ENCODE data around the gene C1D.
"Not testable (repeated sequence)": the region's sequence is repeated elsewhere in the genome, so short reads cannot be mapped to it uniquely, and the experiment has no call there.

The C1D gene

GRCh38 chr2:67997903-67998302, 64.9 kb downstream of the C1D start:
- DNase-seq, result no peak

DNA sequence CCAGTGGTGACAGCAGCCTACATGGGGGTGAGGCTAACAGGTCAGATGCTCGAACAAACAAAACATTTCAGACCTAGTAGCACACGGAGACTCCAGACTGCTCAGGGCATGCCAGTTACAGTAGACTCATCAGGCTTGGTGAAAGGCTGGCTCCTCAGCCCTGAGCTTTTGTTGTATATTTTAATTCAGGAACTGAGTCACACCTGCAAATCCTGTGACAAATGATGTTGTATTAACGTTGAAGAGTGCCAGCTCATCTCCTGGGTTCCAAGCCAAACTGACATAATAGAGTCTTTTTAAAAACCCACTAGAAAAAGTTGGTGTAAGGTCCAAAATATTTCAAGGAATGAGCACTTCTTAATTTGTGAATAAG, 65.3 kb downstream of the C1D start:
- DNase-seq, result no peak

DNA sequence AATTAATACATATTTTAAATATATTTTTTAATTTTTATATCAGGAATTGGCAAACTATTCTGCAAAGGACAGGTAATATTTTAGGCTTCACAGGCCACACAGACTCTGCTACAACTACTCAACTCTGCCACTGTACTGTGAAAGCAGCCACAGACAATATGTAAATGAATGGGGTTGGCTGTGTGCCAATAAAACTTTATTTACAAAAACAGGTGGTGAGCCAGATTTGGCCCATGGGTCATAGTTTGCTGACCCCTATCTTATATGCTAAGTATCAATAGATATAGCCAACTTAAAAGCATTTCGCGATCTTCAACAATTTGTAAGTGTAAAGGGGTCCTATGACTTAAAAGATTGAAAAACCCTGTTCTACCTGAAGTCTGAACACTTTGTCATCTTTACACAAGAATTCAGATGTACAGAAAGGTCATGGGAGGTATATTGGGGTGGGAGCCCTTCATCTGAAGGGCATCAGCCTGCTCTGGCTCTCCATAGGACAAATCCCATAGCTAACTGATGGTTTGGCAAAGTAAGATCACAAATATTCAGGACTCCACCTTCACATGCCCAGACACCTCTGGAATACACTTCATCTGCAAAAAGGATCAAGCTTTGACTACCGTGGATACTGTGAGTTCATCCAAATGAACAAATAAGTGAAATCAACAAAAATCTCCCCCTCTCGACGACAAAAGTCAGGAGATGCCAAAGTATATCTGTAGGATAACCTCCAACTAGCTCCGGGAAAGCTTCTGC, 65.9 kb downstream of the C1D start:
- DNase-seq, result no peak

DNA sequence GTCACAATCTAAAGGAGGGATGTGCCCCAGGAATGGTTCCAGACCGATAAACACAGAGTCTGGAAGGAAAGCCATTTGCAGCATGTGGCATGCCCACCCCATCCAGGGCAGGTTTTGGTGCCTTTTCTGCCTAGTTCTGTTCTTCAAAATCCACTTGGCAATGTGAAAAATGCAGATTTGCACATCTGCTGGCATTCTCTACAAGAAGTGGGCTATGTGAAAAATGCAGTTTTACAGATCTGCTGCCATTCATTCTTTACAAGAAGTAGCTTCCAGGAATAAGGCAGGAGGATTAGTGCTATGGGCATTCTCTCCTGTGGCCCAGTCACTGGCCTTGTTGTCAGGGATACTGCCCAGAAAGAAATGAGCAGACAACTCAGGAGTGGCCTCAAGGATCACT, 68.1 kb downstream of the C1D start:
- DNase-seq, result no peak

DNA sequence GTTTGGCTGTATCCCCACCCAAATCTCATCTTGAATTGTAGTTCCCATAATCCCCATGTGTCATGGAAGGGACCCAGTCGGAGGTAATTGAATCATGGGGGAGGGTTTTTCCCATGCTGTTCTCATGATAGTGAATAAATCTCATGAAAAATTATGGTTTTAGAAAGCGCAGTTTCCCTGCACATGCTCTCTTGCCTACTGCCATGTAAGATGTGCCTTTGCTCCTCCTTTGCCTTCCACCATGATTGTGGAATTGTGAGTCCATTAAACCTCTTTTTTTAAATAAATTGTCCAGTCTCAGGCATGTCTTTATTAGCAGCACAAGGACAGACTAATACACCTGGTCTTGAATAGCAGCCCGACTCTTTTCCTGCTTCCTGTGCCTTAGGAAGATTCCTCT, 68.7 kb downstream of the C1D start:
- not testable (repeated sequence) for DNase-seq

DNA sequence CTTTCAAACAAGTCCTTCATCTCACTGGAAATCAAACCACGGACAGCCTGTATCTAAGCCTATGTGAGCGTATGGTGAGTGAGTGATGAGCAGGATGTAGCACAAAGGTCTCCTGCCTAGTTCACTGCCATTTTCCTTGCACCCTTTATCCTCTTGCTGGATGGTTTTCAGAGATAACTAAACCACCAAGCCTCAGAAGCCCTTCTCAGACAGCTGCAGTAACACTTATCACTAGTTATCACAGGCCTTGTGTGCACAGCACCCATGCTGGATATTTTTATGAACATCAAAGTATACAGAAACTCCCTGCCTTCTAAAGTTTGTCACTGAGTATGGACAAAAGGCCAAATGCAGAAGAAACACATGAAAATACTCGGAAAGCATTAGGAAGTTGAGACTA, 69.5 kb downstream of the C1D start:
- DNase-seq, result no peak

GRCh38 chr2:67991456-67991855, 71.3 kb downstream of the C1D start:
- no peak for DNase-seq

Data from activated CD4-positive, alpha-beta T cell treated with anti-CD3 and anti-CD28 coated beads, Interleukin-2, amount 50 U/mL, for 4 hours (primary cell).